SK-N-SH (cell line): ENCODE measurements around the gene ITSN1. TPM values are rescaled to one million over a fixed set of nuclear protein-coding genes. Genes with fewer than 3 reads are reported as not detected.

ENCODE experiments used
- CTCF ChIA-PET: fragments of 300-600, 350-600 bp; formaldehyde crosslinking; extraction: SDS; loops from one replicate; lab custom pipeline; 2021; lab: Yijun Ruan, JAX
- POLR2A ChIA-PET: fragments of 350-600 bp; sonication (Branson Sonifier 250); formaldehyde crosslinking; extraction: SDS; loops from one replicate; lab custom pipeline; 2020; ENCODE audit warnings: antibody characterized with exemption, inconsistent platforms; lab: Yijun Ruan, JAX
- DNase-seq: peaks from one replicate; pipeline ENCODE4 v3.0.0; 2012
- H2AFZ ChIP-seq: fragments of 200-600 bp; sonication (generic); 2 replicates; pipeline ENCODE4 v1.8.1; 2016; ENCODE audit warnings: antibody characterized with exemption, mild to moderate bottlenecking, low read depth
- H3F3A ChIP-seq: fragments of 200-600 bp; sonication (generic); replicated peaks from 2 replicates; pipeline ENCODE3; 2016; ENCODE audit warnings: antibody characterized with exemption, mild to moderate bottlenecking; ENCODE audit not compliant: insufficient read depth
- H3K27ac ChIP-seq, 2 experiments: fragments of 200-500 bp in 1 of 2; fragments of 200-600 bp in 1 of 2; sonication (Bioruptor generic) in 1 of 2; sonication (generic), shearing (Covaris generic) in 1 of 2; 2 replicates each; pipeline versions ENCODE4 v1.5.1 to v1.6.1; 2014 to 2016; ENCODE audit warnings: low read depth in 2 of 2, inconsistent platforms in 1 of 2, low read length in 1 of 2, mild to moderate bottlenecking in 1 of 2, mixed read lengths in 1 of 2
- H3K27me3 ChIP-seq: fragments of 200-600 bp; sonication (generic), shearing (Covaris generic); 2 replicates; pipeline ENCODE4 v1.6.1; 2016; ENCODE audit warnings: mixed run types; ENCODE audit not compliant: insufficient read depth
- H3K36me3 ChIP-seq, 2 experiments: fragments of 200-500 bp in 1 of 2; fragments of 200-600 bp in 1 of 2; sonication (Bioruptor generic) in 1 of 2; sonication (generic) in 1 of 2; replicated peaks in 1 of 2; 2 replicates each; pipeline versions ENCODE3 to v1.5.1; 2014 to 2016; ENCODE audit warnings: low read length in 1 of 2, mild to moderate bottlenecking in 1 of 2; ENCODE audit not compliant: insufficient read depth in 2 of 2, control insufficient read depth in 1 of 2
- H3K4me1 ChIP-seq, 2 experiments: fragments of 200-500 bp in 1 of 2; fragments of 200-600 bp in 1 of 2; sonication (Bioruptor generic) in 1 of 2; sonication (generic), shearing (Covaris generic) in 1 of 2; 2 replicates each; pipeline versions ENCODE4 v1.5.1 to v1.6.1; 2014 to 2016; ENCODE audit warnings: low read depth in 1 of 2, low read length in 1 of 2, mixed run types in 1 of 2; ENCODE audit not compliant: insufficient read depth in 2 of 2, control insufficient read depth in 1 of 2
- H3K4me2 ChIP-seq: fragments of 200-600 bp; sonication (generic), shearing (Covaris generic); 2 replicates; pipeline ENCODE4 v1.6.1; 2017; ENCODE audit warnings: mixed run types
- H3K4me3 ChIP-seq, 2 experiments: fragments of 200-500 bp in 1 of 2; fragments of 200-600 bp in 1 of 2; sonication (Bioruptor generic) in 1 of 2; sonication (generic), shearing (Covaris generic) in 1 of 2; 2 replicates each; pipeline versions ENCODE4 v1.5.1 to v1.8.1; 2014 to 2016; ENCODE audit warnings: low read depth in 2 of 2, inconsistent platforms in 1 of 2, low read length in 1 of 2, mild to moderate bottlenecking in 1 of 2, mixed read lengths in 1 of 2, moderate library complexity in 1 of 2
- H3K79me2 ChIP-seq: fragments of 200-600 bp; sonication (generic); 2 replicates; pipeline ENCODE4 v1.8.1; 2017; ENCODE audit warnings: mild to moderate bottlenecking; ENCODE audit not compliant: insufficient read depth
- H3K9ac ChIP-seq: fragments of 200-600 bp; sonication (generic); 2 replicates; pipeline ENCODE4 v1.6.1; 2017; ENCODE audit warnings: mixed run types
- H3K9me2 ChIP-seq: fragments of 200-600 bp; sonication (generic); 2 replicates; pipeline ENCODE4 v1.6.1; 2017; ENCODE audit warnings: mixed run types
- H3K9me3 ChIP-seq: fragments of 200-600 bp; sonication (generic); 2 replicates; pipeline ENCODE4 v1.6.1; 2017; ENCODE audit warnings: mixed run types, mild to moderate bottlenecking, moderate library complexity
- H4K20me1 ChIP-seq: fragments of 200-600 bp; sonication (generic); 2 replicates; pipeline ENCODE4 v1.6.1; 2017; ENCODE audit warnings: mild to moderate bottlenecking, mixed run types; ENCODE audit not compliant: insufficient read depth
- FOXM1 ChIP-seq: IDR thresholded peaks from 2 replicates; pipeline ENCODE4 v1.4.0; 2012; ENCODE audit warnings: low read depth, mild to moderate bottlenecking
- MAX ChIP-seq: IDR thresholded peaks from 2 replicates; pipeline ENCODE4 v1.4.0; 2012; ENCODE audit warnings: low read depth
- MXI1 ChIP-seq: IDR thresholded peaks from 2 replicates; pipeline ENCODE4 v1.6.1; 2012; ENCODE audit warnings: mild to moderate bottlenecking, low read depth, low read length, improper control_type of control experiment
- RAD21 ChIP-seq: IDR thresholded peaks from 2 replicates; pipeline ENCODE4 v1.6.1; 2012; ENCODE audit warnings: mild to moderate bottlenecking, low read length
- RCOR1 ChIP-seq: fragments of 150-350 bp; IDR thresholded peaks from 2 replicates; pipeline ENCODE4 v1.6.1; 2017; ENCODE audit warnings: antibody characterized with exemption, low read length
- RFX5 ChIP-seq: IDR thresholded peaks from 2 replicates; pipeline ENCODE4 v1.6.1; 2012; ENCODE audit warnings: mild to moderate bottlenecking, improper control_type of control experiment, low read length
- SIN3A ChIP-seq: IDR thresholded peaks from 2 replicates; pipeline ENCODE4 v1.6.1; 2012; ENCODE audit warnings: low read depth, mild to moderate bottlenecking, low read length, moderate library complexity, borderline replicate concordance
- TEAD4 ChIP-seq: IDR thresholded peaks from 2 replicates; pipeline ENCODE4 v1.4.0; 2012; ENCODE audit warnings: mild to moderate bottlenecking, borderline replicate concordance; ENCODE audit not compliant: insufficient read depth
- WGBS: methylation state at CpG from one replicate; pipeline ENCODE4 v1.1.6; 2017; ENCODE audit warnings: low lambda C conversion rate; 5-methylcytosine and 5-hydroxymethylcytosine counted together
- polyA plus RNA-seq, 3 experiments: library from polyadenylated mRNA; depleted of rRNA; stranded (reverse); fragments of >200 nt; gene quantifications; 2 replicates each; pipeline ENCODE4 v1.2.3, GENCODE V29; 2012
- TF ChIP-seq, protein P1 (sequence below): fragments of 150-350 bp; IDR thresholded peaks from 2 replicates; pipeline ENCODE4 v1.6.1; 2016; ENCODE audit warnings: mild to moderate bottlenecking, low read depth, low read length
- TF ChIP-seq, protein P2 (sequence below): IDR thresholded peaks from 2 replicates; pipeline ENCODE4 v1.6.1; 2012; ENCODE audit warnings: mild to moderate bottlenecking, low read depth, low read length, moderate library complexity
- TF ChIP-seq, protein P3 (sequence below): IDR thresholded peaks from 2 replicates; pipeline ENCODE4 v1.4.0; 2012; ENCODE audit warnings: low read depth, borderline replicate concordance
- TF ChIP-seq, protein P4 (sequence below): fragments of 200-600 bp; sonication (generic); IDR thresholded peaks from 2 replicates; pipeline ENCODE4 v1.6.1; 2017; ENCODE audit warnings: antibody characterized with exemption, mild to moderate bottlenecking, moderate library complexity

ITSN1 gene
- polyA plus RNA-seq, 1 of the 3 experiments (the other 2 are of a cell fraction), result 27.8 TPM

- no peak for DNase-seq
- Histone ChIP-seq H3K4me3 (no peak overlapping the region), H3K4me2 (no peak overlapping the region), H3F3A (no peaks in the 10 kb centered on the region), H3K27ac (no peak overlapping the region), H3K9me2 (no peaks in the 10 kb centered on the region), H3K9ac (no peak overlapping the region), H3K4me1 (no peaks in the 10 kb centered on the region), H3K79me2 (no peaks in the 10 kb centered on the region), H3K9me3 (no peaks in the 10 kb centered on the region)
- CTCF ChIA-PET, result no interaction called here
- TF ChIP-seq, protein P1, sequence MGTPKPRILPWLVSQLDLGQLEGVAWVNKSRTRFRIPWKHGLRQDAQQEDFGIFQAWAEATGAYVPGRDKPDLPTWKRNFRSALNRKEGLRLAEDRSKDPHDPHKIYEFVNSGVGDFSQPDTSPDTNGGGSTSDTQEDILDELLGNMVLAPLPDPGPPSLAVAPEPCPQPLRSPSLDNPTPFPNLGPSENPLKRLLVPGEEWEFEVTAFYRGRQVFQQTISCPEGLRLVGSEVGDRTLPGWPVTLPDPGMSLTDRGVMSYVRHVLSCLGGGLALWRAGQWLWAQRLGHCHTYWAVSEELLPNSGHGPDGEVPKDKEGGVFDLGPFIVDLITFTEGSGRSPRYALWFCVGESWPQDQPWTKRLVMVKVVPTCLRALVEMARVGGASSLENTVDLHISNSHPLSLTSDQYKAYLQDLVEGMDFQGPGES, result no peak
- TF ChIP-seq MXI1 (no peak), RFX5 (no peak), MAX (no peak), RAD21 (no peak), SIN3A (no peak), RCOR1 (no peak), FOXM1 (no peak)
- TF ChIP-seq, protein P2, sequence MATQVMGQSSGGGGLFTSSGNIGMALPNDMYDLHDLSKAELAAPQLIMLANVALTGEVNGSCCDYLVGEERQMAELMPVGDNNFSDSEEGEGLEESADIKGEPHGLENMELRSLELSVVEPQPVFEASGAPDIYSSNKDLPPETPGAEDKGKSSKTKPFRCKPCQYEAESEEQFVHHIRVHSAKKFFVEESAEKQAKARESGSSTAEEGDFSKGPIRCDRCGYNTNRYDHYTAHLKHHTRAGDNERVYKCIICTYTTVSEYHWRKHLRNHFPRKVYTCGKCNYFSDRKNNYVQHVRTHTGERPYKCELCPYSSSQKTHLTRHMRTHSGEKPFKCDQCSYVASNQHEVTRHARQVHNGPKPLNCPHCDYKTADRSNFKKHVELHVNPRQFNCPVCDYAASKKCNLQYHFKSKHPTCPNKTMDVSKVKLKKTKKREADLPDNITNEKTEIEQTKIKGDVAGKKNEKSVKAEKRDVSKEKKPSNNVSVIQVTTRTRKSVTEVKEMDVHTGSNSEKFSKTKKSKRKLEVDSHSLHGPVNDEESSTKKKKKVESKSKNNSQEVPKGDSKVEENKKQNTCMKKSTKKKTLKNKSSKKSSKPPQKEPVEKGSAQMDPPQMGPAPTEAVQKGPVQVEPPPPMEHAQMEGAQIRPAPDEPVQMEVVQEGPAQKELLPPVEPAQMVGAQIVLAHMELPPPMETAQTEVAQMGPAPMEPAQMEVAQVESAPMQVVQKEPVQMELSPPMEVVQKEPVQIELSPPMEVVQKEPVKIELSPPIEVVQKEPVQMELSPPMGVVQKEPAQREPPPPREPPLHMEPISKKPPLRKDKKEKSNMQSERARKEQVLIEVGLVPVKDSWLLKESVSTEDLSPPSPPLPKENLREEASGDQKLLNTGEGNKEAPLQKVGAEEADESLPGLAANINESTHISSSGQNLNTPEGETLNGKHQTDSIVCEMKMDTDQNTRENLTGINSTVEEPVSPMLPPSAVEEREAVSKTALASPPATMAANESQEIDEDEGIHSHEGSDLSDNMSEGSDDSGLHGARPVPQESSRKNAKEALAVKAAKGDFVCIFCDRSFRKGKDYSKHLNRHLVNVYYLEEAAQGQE, result no peak
- TF ChIP-seq, protein P3, sequence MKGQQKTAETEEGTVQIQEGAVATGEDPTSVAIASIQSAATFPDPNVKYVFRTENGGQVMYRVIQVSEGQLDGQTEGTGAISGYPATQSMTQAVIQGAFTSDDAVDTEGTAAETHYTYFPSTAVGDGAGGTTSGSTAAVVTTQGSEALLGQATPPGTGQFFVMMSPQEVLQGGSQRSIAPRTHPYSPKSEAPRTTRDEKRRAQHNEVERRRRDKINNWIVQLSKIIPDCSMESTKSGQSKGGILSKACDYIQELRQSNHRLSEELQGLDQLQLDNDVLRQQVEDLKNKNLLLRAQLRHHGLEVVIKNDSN, result no peak
- TF ChIP-seq, all 33 proteins: peak for 0
- no peaks in the 10 kb centered on the region for H4K20me1 ChIP-seq
- POLR2A ChIA-PET, result no interaction called here
- no peaks in the 10 kb centered on the region for H3K27me3 ChIP-seq
- WGBS, result 85% methylated on average over 5 of the region's 5 CpGs
- H2AFZ ChIP-seq, result no peak overlapping the region
- H3K36me3 ChIP-seq, result no peaks in the 10 kb centered on the region
These were observed 228.9 kb downstream of the ITSN1 start for GRCh38 chr21:33871171-33871570.

GRCh38 chr21:33872881-33873515 is 230.7 kb downstream of the ITSN1 start:
- Histone ChIP-seq H3K9me2 (no peaks in the 10 kb centered on the region), H2AFZ (no peak overlapping the region), H4K20me1 (no peaks in the 10 kb centered on the region), H3K9ac (no peak overlapping the region), H3K27ac (no peak overlapping the region), H3K9me3 (no peaks in the 10 kb centered on the region), H3K4me2 (no peak overlapping the region), H3F3A (no peaks in the 10 kb centered on the region), H3K27me3 (no peaks in the 10 kb centered on the region), H3K4me3 (no peak overlapping the region), H3K79me2 (no peaks in the 10 kb centered on the region), H3K4me1 (no peaks in the 10 kb centered on the region), H3K36me3 (no peaks in the 10 kb centered on the region)
- 89% methylated on average over 4 of the region's 4 CpGs for WGBS
- DNase-seq, result no peak
- CTCF ChIA-PET, result no interaction called here
- POLR2A ChIA-PET, result no interaction called here
- TF ChIP-seq RAD21, result no peak
- TF ChIP-seq, protein P4, sequence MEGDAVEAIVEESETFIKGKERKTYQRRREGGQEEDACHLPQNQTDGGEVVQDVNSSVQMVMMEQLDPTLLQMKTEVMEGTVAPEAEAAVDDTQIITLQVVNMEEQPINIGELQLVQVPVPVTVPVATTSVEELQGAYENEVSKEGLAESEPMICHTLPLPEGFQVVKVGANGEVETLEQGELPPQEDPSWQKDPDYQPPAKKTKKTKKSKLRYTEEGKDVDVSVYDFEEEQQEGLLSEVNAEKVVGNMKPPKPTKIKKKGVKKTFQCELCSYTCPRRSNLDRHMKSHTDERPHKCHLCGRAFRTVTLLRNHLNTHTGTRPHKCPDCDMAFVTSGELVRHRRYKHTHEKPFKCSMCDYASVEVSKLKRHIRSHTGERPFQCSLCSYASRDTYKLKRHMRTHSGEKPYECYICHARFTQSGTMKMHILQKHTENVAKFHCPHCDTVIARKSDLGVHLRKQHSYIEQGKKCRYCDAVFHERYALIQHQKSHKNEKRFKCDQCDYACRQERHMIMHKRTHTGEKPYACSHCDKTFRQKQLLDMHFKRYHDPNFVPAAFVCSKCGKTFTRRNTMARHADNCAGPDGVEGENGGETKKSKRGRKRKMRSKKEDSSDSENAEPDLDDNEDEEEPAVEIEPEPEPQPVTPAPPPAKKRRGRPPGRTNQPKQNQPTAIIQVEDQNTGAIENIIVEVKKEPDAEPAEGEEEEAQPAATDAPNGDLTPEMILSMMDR, result no peak
- no peak for TF ChIP-seq MAX
- no peak for TF ChIP-seq TEAD4
- TF ChIP-seq FOXM1, result no peak
